B cell (primary cell): ENCODE data around the gene CDS1. TPM values are rescaled to one million over a fixed set of nuclear protein-coding genes. Genes with fewer than 3 reads are reported as not detected.

Experiments used
- ATAC-seq: fragments of 200-7000 bp; cut with Tn5 transposase; one replicate; pipeline ENCODE4 v1.10.0; 2021; ENCODE audit warnings: low read depth, mild to moderate bottlenecking, moderate number of reproducible peaks, moderate library complexity
- CTCF ChIA-PET: fragments of 350-600 bp; sonication (Branson Sonifier 250); formaldehyde crosslinking; loops from one replicate; lab custom pipeline; 2021; ENCODE audit warnings: antibody characterized with exemption, inconsistent platforms; lab: Charles Lee
- POLR2A ChIA-PET: fragments of 350-600 bp; sonication (Branson Sonifier 250); formaldehyde crosslinking; loops from one replicate; lab custom pipeline; 2021; ENCODE audit warnings: antibody characterized with exemption; lab: Charles Lee
- DNase-seq: peaks from one replicate; pipeline ENCODE4 v3.0.0; 2013
- H2AFZ ChIP-seq: 2 replicates; pipeline ENCODE4 v1.6.1; 2012; ENCODE audit warnings: mild to moderate bottlenecking, low read depth, low read length; ENCODE audit not compliant: insufficient read depth, poor library complexity, severe bottlenecking
- H3K27ac ChIP-seq, 2 donors: 1 replicate in 1 of 2; 2 replicates in 1 of 2; pipeline ENCODE4 v1.5.1; 2012 to 2013; ENCODE audit warnings: low read length in 2 of 2, mild to moderate bottlenecking in 2 of 2, moderate library complexity in 1 of 2
- H3K27me3 ChIP-seq, 4 experiments: fragments of 200-600 bp in 1 of 4; sonication (generic) in 1 of 4; replicated peaks in 1 of 4; 1 replicate in 2 of 4; 2 replicates in 2 of 4; pipeline versions ENCODE4 v1.6.1 to v1.7.0; 2013 to 2016; ENCODE audit warnings: low read length in 3 of 4, mild to moderate bottlenecking in 2 of 4, mixed read lengths in 1 of 4, moderate library complexity in 1 of 4; ENCODE audit not compliant: insufficient read depth in 4 of 4, control insufficient read depth in 3 of 4; ENCODE audit errors: control extremely low read depth in 1 of 4
- H3K36me3 ChIP-seq, 2 experiments: replicated peaks in 1 of 2; 1 replicate in 1 of 2; 2 replicates in 1 of 2; pipeline versions ENCODE4 v1.6.1 to v1.7.1; 2013; ENCODE audit warnings: low read length in 1 of 2; ENCODE audit not compliant: insufficient read depth in 2 of 2, control insufficient read depth in 1 of 2; ENCODE audit errors: control extremely low read depth in 1 of 2, extremely low read depth in 1 of 2
- H3K4me1 ChIP-seq, 2 donors: fragments of 200-600 bp in 1 of 2; sonication (generic) in 1 of 2; 1 replicate in 1 of 2; 2 replicates in 1 of 2; pipeline versions ENCODE4 v1.5.1 to v1.6.1; 2013 to 2017; ENCODE audit warnings: low read length in 2 of 2; ENCODE audit not compliant: control insufficient read depth in 2 of 2, insufficient read depth in 2 of 2
- H3K4me2 ChIP-seq: replicated peaks from 2 replicates; pipeline ENCODE3; 2012; ENCODE audit warnings: mild to moderate bottlenecking, low read depth, low read length; ENCODE audit not compliant: poor library complexity, severe bottlenecking
- H3K4me3 ChIP-seq, 5 experiments: fragments of 200-600 bp in 1 of 5; sonication (generic) in 1 of 5; 1 replicate in 3 of 5; 2 replicates in 2 of 5; pipeline versions ENCODE4 v1.5.1 to v1.7.0; 2011 to 2016; ENCODE audit warnings: low read length in 4 of 5, mild to moderate bottlenecking in 4 of 5, low read depth in 2 of 5, control low read depth in 1 of 5, moderate library complexity in 1 of 5; ENCODE audit not compliant: insufficient read depth in 1 of 5; ENCODE audit errors: control extremely low read depth in 1 of 5, extremely low read depth in 1 of 5
- H3K79me2 ChIP-seq: fragments of 200-600 bp; sonication (generic); one replicate; pipeline ENCODE4 v1.6.0; 2016; ENCODE audit warnings: low read length; ENCODE audit not compliant: control insufficient read depth, insufficient read depth
- H3K9ac ChIP-seq: fragments of 200-600 bp; sonication (generic); 2 replicates; pipeline ENCODE4 v1.6.1; 2017; ENCODE audit warnings: mild to moderate bottlenecking, low read length, moderate library complexity
- H3K9me3 ChIP-seq, 3 donors: one replicate each; pipeline versions ENCODE4 v1.6.1 to v1.7.1; 2013; ENCODE audit warnings: low read length in 2 of 3; ENCODE audit not compliant: control insufficient read depth in 2 of 3, insufficient read depth in 1 of 3; ENCODE audit errors: control extremely low read depth in 1 of 3
- H4K20me1 ChIP-seq: 2 replicates; pipeline ENCODE4 v1.6.0; 2012; ENCODE audit warnings: mild to moderate bottlenecking, low read length; ENCODE audit not compliant: insufficient read depth, control insufficient read depth, poor library complexity, severe bottlenecking
- H3K27ac Mint-ChIP-seq: one replicate; pipeline ENCODE4 v1.8.0; 2021; ENCODE audit warnings: mixed read lengths
- H3K27me3 Mint-ChIP-seq: one replicate; pipeline ENCODE4 v1.8.0; 2021; ENCODE audit warnings: mixed read lengths
- H3K4me1 Mint-ChIP-seq: one replicate; pipeline ENCODE4 v1.8.0; 2021; ENCODE audit warnings: mixed read lengths
- H3K4me3 Mint-ChIP-seq: one replicate; pipeline ENCODE4 v1.8.0; 2021; ENCODE audit warnings: mixed read lengths
- H3K9me3 Mint-ChIP-seq: one replicate; pipeline ENCODE4 v1.8.0; 2022; ENCODE audit warnings: mixed read lengths; ENCODE audit not compliant: insufficient read depth
- CTCF ChIP-seq: fragments of 200-600 bp; IDR thresholded peaks from one replicate; pipeline ENCODE4 v1.8.0; 2022; ENCODE audit warnings: antibody characterized with exemption, mild to moderate bottlenecking
- EZH2 ChIP-seq: IDR thresholded peaks from 2 replicates; pipeline ENCODE4 v1.6.1; 2012; ENCODE audit warnings: borderline replicate concordance, low read depth, mild to moderate bottlenecking, moderate library complexity, low read length; ENCODE audit not compliant: insufficient read depth, poor library complexity, severe bottlenecking
- WGBS: methylation state at CpG from one replicate; pipeline ENCODE4 v1.1.5; 2013; ENCODE audit warnings: missing lambda C conversion rate; ENCODE audit not compliant: insufficient coverage; 5-methylcytosine and 5-hydroxymethylcytosine counted together
- intact Hi-C: fragments of 100-400 bp; cut with micrococcal nuclease; formaldehyde crosslinking; loops from one replicate; pipeline ENCODE4 v1.10.0; 2022
- polyA plus RNA-seq: library from polyadenylated mRNA; depleted of rRNA; stranded (reverse); fragments of >200 nt; gene quantifications from 2 replicates; pipeline ENCODE4 v1.2.3, GENCODE V29; 2012
- total RNA-seq, 2 donors: library from RNA; stranded (reverse); fragments of 120-200 nt in 1 of 2; gene quantifications; 1 replicate in 1 of 2; 2 replicates in 1 of 2; pipeline versions ENCODE4 v1.2.3 to v1.2.4, GENCODE V29; 2013 to 2022

The CDS1 gene
- total and polyA plus RNA-seq, 2 donors (not counting 1 experiment from before 2014, with no cell fraction given) = 0.03 to 0.15 TPM

DNA sequence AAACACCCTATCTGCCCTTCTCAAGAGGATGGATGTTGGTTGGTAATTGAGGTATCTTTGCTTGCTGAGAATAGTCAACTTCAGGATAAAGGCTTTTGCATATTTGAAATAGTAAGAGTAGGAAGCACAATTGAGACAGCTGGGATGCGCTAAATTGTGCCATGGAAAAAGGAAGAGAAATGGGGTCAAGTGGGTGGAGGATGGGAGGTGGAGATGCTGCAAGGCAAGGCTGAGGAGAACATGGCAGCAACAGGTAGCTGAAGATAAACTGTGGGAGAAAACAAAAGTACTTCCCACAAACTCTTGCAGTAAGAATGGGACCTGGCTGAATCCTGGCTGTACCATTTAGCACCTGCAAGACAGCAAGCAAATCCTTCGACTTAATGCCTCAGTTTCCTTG is 13.9 kb upstream of the CDS1 start:
- POLR2A ChIA-PET = no interaction called here
- no peak overlapping the region for H3K4me3 Mint-ChIP-seq
- CTCF ChIA-PET = no interaction called here
- Histone ChIP-seq H3K27ac (no peak overlapping the region), H3K4me1 (no peaks in the 10 kb centered on the region), H3K36me3 (no peaks in the 10 kb centered on the region), H4K20me1 (no peaks in the 10 kb centered on the region), H3K9me3 (no peaks in the 10 kb centered on the region), H2AFZ (no peak overlapping the region), H3K4me3 (no peak overlapping the region), H3K4me2 (no peak overlapping the region), H3K9ac (no peak overlapping the region), H3K79me2 (no peaks in the 10 kb centered on the region), H3K27me3 (peaks cover 0 to 4% (median 0%) of the 10 kb centered on the region in 4 experiments)
- WGBS = 100% methylated on average over 1 of the region's 2 CpGs
- no peak overlapping the region for H3K27ac Mint-ChIP-seq
- no peaks in the 10 kb centered on the region for H3K4me1 Mint-ChIP-seq
- H3K9me3 Mint-ChIP-seq = no peaks in the 10 kb centered on the region
- intact Hi-C loops = no loop called here
- H3K27me3 Mint-ChIP-seq = peaks cover 16% of the 10 kb centered on the region
- TF ChIP-seq CTCF (no peak), EZH2 (no peak)
- ATAC-seq (no peak), DNase-seq (no peak)

DNA sequence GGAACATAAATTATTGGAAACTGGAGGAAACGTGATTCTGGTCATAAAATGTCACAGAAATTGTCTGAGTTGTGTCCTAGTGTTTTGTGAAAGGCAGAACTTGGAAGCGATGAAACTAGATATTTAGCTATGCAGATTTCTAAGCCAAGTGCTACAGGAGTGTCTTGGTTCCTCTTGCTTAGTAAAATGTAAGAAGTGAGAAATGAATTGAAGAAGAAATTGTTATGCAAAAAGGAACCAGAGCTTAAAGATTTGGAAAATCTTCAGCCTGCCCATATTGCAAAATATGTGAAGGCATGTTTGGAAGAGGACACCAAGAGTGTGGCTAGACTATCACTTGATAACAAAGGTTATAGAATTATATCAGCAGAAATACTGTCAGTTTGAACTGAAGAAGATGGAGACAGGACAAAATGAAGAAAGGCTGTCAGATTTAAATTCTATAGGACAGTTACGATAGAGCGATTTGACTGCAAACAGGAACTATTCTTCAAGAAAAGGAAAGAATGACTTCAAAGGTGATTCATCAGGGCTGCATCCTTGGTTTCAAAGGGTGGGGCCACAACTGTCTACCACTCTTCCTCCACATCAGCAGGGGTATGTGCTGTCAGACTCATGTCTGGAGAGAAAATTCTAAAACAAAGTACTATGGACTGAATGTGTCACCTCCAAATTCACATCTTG is 9.4 kb upstream of the CDS1 start:
- Mint-ChIP-seq H3K27ac (no peak overlapping the region), H3K9me3 (no peaks in the 10 kb centered on the region), H3K4me3 (no peak overlapping the region), H3K27me3 (peaks cover 30% of the 10 kb centered on the region), H3K4me1 (no peaks in the 10 kb centered on the region)
- H3K9me3 ChIP-seq = no peaks in the 10 kb centered on the region
- H3K79me2 ChIP-seq = no peaks in the 10 kb centered on the region
- H3K4me1 ChIP-seq = no peaks in the 10 kb centered on the region
- DNase-seq = no peak
- intact Hi-C loops = no loop called here
- TF ChIP-seq EZH2 (no peak), CTCF (no peak)
- H3K27ac ChIP-seq = no peak overlapping the region
- POLR2A ChIA-PET = no interaction called here
- peaks cover 0 to 7% (median 3%) of the 10 kb centered on the region in 4 experiments for H3K27me3 ChIP-seq
- 71% methylated on average over 2 of the region's 4 CpGs for WGBS
- no peaks in the 10 kb centered on the region for H3K36me3 ChIP-seq
- CTCF ChIA-PET = no interaction called here
- no peak overlapping the region for H2AFZ ChIP-seq
- no peak overlapping the region for H3K4me3 ChIP-seq
- H4K20me1 ChIP-seq = no peaks in the 10 kb centered on the region
- no peak overlapping the region for H3K4me2 ChIP-seq
- H3K9ac ChIP-seq = no peak overlapping the region
- no peak for ATAC-seq
